ENCODE measurements around the gene TNS3.

TNS3 gene

DNA sequence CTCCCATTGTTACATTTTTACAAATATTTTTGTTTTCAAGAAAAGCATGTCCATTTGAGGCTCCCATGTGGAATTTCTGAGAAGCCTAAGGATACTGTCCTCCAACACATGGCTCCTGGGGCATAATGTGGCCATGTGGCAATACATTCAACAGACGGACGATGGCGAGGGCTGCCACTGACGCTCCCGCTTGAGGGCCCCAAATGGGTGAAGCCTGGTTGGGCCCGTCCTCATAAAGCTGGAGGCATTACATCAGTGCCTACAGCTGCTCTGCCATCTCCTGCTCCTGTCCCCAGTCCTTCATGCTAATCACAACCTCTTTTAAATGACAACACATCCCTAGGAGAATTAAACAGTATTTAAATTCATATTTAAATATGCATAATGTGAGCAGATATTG, 246.8 kb downstream of the TNS3 start:
- DNase-seq (ENCODE audit: low spot score) (no peak), FAIRE-seq (no peak)

DNA sequence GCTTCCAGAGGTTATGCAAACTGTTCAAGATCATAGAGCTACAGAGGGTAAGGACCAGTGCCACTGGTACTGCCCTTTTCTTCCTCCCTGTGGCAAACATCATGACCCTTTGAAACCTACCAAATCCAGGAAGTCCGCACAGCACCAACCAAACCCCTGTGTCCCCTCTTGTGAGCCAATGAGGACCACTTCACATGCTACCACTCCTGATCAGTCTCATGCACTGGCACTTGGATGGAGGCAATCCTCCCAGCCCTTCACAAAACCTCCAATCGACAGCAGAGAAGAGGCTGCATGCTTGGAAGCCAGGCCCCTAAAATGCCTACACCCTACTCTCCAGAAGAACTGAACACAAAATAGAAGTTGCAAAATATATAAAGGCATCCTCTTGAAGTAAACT, 248.0 kb downstream of the TNS3 start:
- FAIRE-seq (no peak), DNase-seq (ENCODE audit: low spot score) (no peak)

DNA sequence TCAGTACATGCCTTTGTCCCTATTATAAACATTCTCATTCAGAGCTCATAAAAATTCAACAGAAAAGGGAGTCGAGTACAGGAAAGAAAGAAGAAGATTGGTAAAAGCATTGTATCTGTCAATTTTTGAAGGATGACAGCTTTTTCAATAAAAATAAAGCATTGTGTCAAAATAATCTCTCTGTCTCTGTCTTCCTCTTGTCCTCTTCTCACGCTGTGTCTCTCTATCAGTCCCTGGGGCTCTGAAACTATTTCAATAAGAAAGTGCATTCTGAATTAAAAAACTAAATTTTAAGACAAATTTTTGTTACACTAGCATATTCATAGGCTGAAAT, 248.4 kb downstream of the TNS3 start:
- FAIRE-seq, result no peak

DNA sequence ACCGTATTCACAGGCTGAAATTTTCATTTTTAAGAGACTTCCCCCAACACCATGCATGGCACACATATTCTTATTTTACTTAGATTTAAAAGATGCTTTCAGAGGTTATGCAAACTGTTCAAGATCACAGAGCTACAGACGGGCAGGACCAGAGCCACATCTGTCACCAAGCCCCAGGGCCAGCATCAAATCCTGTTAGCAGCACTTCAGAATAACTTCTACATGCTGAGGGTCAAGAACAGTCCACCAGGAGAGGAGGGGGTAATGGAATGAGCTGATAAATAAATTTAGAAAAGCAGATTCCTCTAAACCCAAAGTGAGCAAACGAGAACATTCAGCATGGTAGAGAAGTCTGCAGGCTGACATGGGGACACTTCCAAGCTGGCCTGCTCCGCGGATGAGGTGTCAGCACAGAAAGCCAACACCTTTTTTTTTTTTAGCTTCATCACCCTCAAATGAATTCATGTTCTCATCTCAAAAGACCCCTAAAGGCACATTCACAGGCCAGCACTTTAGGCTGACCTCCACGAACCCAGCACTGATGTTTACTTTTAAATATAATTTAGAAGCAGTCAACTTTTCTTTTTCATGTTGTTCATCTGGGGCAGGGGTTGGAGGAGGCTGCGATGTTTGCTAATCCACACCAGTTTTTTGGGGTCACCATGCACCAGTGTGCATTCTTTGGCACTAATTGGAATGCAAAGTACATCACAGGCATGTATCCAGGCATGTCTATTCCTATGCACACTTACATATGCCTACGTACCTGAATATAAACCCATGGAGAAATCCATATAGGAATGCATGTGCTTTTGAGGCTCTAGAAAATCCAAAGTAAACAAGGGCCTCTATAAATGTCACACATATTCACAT, 249.0 kb downstream of the TNS3 start:
- DNase-seq (ENCODE audit: low spot score), result no peak
- no peak for FAIRE-seq

More for the DNA sequence above, 248.4 kb downstream of the TNS3 start:
- DNase-seq (ENCODE audit: low spot score), result no peak

DNA sequence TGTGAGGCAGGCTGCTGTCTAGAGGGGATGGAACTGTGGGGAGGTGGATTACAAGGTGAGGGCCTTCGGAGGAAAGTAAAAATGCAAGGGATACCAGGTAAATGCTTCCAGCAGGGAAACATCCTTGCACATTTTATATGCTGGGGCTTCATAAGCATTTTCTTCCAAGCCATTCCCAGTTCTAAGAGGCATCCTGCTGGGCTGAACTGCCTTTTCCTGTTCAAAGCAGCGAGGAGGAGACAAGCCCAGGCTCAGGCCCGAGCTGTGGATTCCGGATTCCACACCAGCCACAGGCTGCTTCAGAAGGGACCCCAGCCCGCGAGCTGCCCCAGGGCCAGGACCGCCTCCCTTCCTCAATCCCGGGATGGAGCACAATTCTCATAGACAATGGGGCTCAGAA, 249.7 kb downstream of the TNS3 start:
- DNase-seq (ENCODE audit: low spot score), result no peak
- no peak for FAIRE-seq

DNA sequence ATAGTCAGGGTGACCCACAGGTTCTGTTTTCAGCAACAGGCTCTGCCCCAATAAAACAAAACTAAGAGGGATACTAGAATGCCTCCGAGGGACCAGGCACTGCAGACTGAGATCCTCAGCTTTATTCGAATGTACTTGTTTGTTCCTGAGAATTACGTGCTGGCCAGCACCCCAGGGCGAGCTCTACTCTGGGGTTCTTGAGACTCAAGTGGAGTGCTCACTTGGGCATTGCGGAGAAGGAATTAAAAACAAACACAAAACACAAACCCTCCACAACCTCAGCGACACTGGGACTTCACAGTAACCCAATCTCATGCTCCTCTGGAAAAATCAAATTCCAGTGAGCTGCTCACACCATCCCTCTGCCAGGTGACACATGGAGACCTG, 250.7 kb downstream of the TNS3 start:
- no peak for DNase-seq (ENCODE audit: low spot score)
- FAIRE-seq, result no peak

DNA sequence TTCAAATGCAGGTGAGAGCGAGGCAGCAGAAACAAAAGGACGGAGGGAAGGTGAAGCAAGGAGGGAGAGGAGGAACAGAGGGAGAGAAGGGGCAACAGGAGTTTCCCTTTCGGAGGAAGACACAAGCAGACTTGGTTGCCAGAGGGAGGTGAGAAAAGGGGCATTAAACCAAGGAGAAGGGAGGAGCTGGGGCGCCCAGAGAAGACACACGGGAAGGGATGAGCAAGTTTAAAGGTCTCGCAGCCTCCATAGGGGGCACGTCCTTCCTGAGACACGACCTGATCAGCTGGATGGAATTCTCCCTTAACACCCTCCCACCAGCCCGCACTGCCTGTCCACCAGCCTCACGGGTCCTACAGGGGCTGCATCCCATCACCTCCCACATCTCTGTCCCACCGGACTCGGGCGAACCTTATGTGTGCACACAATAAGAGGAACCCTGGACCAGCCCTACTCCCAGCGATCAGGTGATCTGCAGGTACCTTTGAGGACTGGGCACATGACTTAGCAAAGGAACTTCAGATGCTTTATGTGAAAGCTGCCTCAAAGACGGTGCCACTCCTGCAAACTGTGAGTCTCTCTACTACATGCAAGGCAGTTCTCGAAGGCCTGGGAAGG, 251.2 kb downstream of the TNS3 start:
- FAIRE-seq, result no peak

DNA sequence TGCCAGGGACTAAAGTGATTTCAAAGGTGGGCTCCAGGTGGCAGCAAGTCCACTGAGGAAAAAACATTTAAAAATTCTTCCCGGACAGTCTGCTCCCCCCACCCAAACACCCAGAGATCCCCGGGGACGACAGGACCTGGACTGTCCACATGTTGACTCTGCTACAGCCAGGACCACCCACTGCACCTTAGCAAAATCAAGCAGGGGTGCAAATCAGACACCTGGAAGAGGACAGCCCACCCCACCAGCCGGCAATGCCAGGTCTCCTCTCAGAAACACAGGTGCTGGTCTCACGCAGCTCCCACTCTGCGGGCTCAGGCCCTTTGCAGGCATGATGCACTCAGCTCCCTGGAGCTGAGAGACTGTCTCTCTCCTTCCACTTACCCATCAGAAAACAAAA, 251.9 kb downstream of the TNS3 start:
- FAIRE-seq (no peak), DNase-seq (ENCODE audit: low spot score) (no peak)

More for the DNA sequence above, 251.2 kb downstream of the TNS3 start:
- DNase-seq (ENCODE audit: low spot score), result no peak

DNA sequence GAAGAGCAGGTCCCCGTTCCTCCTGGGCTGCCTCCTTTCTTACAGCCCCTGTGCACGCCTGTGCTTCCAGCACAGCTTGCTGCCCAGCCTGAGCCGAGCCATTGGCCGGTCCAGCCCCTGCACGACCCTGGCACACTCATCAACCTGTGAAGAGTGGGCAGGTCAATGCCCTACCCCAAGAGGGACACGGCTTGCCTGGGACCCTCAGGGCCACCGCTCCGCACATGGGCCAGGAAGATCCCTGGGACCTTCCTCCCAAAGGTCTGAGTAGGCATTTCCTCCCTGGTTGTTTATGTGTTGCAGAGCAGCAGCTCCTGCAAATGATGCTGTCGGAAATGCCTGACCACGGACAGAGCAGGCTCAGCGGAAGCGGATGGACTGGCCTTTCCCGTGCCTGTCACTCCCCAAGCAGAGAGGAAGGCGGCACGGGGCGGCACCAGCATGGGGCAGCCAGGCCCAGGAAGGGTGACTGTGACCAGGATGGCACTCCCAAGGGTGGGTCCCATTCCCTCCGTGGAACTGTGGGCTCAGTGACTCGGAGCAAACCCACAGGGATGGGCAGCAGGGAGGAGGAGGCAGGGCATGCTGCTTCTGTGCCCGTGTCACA, 252.5 kb downstream of the TNS3 start:
- no peak for FAIRE-seq
- no peak for DNase-seq (ENCODE audit: low spot score)

DNA sequence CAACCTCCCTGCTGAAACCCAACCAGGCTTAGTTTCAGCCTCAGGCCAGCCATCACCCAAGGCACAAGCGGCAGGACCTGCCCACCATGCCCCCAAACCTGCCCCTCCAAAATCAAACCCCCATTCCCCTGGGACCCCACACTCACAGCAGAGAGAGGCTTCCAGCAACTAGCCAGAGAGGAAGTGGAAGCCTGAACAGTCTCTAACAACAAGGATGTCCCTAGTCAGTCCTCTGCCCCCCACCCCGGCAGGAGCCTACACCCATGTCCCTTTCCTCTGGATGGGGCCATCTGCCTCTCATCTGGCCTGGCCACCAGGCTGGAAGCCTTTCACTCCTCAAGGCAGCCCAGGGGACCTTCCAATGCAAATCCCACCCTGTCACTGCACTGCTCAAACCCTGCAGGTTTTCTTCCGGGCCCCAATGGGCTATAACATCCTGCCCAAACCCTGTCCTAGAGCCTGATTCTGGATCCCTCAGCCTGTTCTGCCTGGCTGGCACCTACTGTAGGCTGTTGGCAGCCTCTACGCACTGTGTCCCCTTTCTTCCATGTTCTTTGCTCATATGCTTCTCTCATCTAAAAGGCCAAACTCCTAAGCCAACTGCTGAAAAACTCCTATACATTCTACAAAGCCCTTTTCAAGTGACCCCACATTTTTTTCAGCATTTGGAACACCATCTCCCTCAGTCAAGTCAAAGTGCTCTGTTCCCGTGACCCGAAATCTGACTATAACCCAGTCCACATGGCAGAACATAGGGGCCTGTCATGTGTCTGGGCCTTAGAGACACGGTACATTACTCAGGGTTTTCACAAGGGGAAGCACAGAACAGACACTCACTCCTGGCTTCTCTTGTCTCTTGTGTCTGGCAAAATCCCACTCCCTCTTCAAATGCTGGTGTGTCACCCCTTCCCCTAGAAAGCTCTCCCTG, 253.3 kb downstream of the TNS3 start:
- FAIRE-seq, result no peak

DNA sequence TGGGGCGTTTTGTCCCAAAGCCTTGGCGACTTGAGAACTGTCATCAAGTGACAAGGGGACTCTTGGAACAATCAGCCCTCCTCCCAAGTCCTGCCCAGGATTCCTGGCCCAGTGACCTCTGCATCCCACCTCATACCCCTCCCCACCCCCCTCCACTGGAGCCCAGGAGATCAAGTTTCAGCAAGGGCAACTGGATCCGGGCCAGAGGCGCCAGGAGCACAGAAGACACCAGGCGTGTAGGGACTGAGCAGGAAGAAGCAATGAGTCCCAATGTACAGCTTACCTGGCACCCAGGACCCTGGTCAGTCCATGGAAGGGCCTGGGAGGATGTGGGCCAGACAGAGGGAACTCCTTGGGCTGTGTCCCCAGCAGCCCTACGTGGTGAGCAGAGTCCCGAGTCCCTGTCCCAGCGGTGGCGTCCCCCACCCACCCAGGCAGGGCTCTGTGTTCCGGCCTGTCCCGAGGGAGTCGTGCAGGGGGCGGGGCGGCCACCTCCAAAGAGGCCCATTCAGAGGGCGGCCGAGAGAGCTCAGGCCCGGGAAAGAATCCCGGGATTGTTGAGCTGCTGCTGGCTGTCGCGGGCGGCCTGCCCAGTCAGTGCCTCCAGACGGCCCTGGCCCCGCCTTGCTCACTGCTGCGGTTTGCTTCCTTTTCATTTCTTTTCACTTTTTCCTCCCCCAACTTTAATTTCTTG, 254.1 kb downstream of the TNS3 start:
- peak; percentile 67 for DNase-seq (ENCODE audit: low spot score)
- peak; percentile 83 for FAIRE-seq

More for the DNA sequence above, 253.3 kb downstream of the TNS3 start:
- no peak for DNase-seq (ENCODE audit: low spot score)

DNA sequence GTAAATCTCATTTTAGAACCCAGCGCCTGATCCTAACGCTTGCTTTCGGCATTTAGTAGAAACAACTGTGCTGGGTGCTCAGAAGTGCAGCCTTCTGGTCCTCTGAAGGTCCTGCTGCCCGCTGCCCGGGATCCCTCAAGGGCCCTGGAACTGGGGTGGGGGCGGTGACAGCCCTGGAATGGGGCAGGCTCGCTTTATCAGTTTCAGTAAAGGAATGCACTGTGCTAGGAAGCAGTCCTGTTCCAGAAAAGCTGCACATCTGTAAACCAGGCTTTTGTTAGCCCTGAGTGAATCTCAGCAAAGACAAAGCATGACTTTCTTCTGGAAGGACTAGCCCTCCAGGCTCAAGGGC, 254.6 kb downstream of the TNS3 start:
- FAIRE-seq (no peak), DNase-seq (ENCODE audit: low spot score) (no peak)

DNA sequence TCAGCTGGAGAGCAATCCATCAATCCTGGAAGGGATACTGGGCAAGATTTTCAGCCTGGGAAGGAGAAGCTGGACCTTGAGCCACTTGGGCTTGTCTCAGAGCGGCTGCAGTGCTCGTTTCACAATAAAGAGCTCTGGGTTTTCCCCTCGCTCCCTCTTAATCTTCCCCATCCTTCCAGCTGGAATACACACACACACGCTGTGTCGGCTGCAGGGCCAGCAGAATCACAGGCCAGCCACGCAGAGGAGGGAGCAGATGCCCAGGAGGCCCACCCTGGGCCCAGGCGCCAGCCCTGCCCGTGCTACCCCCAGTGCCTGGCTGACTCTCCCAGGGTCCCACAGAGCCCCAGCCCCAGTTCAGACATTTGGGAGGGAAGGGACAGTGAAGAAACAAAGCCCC, 255.1 kb downstream of the TNS3 start:
- no peak for DNase-seq (ENCODE audit: low spot score)

DNA sequence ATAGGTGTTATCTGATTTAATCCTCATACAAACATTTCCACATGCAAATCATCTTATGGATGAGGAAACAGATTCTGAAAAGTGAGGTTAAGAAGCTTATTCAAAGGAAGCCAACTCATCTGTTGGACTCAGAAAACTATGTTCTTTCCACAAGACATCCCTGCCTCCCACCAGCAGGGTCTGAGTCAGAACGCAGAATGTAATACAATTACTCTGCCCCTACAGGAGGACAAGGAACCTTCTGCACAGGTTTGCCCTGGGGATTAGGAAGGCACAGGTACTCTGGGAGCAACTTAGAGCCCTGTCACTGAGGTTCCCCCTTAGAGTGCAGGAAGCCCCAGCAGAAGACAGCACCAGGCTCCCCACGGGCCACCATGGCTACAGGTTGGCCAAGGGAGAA, 255.7 kb downstream of the TNS3 start:
- peak; percentile 30 for FAIRE-seq

More for the DNA sequence above, 255.1 kb downstream of the TNS3 start:
- no peak for FAIRE-seq

DNA sequence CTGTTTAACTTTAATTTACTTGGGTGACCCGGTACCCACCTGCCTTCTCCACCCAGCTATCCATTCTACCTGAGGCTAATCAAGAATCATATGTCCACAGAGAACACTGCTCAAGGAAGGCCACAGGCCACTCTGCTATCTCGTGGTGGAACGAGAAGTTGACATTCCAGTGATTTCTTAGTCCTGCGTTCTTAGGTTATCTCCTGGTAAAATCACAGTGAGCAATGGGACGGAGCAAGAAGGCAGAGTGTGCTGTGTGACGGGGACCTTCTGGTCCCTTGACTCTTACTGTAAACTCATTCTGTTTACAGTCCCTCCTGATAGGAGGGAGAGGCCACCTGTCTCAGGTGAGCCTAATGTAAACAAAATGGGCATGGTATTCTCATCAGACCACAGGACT, 256.6 kb downstream of the TNS3 start:
- FAIRE-seq, result no peak
- no peak for DNase-seq (ENCODE audit: low spot score)

More for the DNA sequence above, 255.7 kb downstream of the TNS3 start:
- peak; percentile 24 for DNase-seq (ENCODE audit: low spot score)

DNA sequence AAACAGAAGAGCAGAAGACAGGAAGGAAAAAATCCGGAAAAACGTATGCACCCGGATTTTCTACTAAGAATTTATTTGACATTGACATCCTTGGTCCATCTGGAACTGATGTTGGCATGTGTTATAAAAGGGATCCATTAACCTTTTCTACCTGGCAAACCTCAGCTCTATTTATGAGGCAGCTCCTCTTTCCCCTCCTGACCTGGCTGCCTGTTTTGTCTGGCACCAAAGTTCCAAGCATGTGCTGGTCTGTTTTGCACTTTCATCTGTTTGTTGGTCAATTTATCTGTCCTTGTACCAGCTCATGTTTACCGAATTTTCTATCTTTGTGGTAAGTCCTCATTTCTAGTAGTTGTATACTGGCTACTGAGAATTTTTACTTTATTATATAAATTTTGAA, 258.0 kb downstream of the TNS3 start:
- DNase-seq (ENCODE audit: low spot score) (no peak), FAIRE-seq (no peak)

DNA sequence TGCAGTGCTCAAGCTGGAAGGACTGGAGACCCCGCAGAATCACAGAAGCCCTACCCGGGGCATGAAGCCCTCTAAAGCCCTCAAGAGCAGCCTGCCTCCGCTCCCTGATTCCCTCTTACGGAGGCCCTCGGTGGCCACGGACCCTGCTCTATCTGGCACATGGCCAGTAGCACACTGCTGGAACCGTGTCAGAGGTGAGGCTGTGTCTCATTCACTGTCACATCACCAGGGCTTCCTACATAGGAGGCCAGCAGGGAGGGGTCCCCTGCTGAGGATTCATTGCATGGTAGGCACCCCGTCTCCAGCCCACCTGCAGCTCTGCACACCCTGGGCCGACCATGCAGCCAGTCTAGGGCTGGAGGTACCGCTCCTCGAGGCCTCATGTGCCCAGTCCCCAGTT, 259.2 kb downstream of the TNS3 start:
- no peak for FAIRE-seq

DNA sequence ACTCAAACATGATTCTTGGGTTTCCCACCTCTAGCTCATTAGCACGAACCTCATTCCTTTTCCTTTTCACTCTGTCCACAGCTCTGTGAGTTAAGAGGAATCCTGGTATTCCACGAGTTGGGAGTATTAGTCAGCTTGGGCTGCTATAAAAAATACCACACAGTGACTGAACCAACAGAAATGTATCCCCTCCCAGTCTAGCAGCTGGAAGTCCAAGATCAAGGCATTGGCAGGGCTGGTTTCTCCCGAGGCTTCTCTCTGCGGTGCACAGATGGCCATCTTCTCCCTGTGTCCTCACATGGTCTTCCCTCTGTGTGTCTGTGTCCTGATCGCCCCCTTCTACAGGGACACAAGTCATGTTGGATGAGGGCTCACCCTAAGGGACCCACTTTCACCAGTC, 261.6 kb downstream of the TNS3 start:
- FAIRE-seq (no peak), DNase-seq (ENCODE audit: low spot score) (no peak)

More for the DNA sequence above, 259.2 kb downstream of the TNS3 start:
- no peak for DNase-seq (ENCODE audit: low spot score)

DNA sequence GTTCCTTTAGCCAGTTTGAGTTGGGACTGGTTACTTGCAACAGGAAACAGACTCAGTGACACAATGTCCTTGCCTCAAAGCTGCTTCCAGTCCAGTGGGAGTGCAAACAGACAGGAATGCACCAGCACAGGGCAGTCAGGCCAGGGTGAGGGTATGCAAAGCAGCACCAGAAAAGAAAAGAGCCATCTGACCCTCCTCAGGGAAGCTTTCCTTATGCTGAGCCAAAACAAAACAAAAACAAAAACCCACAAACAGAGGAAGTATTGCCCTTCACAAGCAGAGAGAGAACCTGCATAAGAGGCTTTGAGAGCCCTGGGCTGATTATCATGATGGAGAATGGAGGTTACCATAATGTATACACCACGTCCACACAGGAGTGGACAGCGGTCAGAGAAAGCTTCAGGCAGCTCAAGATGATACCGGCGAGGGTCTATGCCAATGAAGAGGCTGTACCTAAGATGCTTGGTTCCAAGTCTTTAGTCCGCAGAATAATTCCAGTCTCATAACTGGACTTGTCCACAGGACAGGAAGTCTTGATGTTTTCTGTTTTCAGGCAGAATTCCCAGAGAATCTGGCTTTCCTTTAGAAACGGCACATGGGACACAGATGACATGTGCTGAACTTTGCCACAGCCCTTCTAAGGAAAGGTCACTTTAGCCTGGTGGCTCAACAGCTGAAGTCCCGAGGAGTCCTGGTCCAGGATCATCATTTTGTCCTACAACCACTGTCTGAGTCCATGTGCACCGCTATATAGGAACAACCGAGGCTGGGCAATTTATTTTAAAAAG, 263.3 kb downstream of the TNS3 start:
- DNase-seq (ENCODE audit: low spot score), result no peak
- no peak for FAIRE-seq

DNA sequence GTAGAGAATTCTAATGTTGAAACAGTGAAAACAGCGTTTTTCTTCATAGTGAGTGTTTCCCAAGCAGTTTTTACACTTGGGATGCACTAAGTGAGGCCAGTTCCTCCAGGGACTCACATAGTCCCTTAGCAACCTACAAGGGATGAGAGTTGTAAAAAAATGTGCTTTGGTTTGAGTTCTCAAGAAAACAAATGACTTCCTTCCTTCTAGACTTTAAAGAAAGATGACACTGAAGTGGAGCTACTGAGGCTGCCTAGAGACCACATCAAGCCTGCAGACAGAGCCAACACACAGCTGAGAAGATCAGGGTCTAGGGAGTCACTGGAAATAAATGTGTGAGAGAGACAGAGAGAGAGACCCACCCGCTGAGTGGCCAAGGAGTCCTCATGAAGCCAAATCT, 264.4 kb downstream of the TNS3 start:
- no peak for FAIRE-seq
- DNase-seq (ENCODE audit: low spot score), result no peak

Measured in RCC 7860 (cell line).